ENCODE results near the gene C2orf42.
"Not testable (repeated sequence)": the region's sequence is repeated elsewhere in the genome, so short reads cannot be mapped to it uniquely, and the experiment has no call there.

Gene C2orf42

GRCh38 chr2:70169654-70170245 is 21.1 kb downstream of the C2orf42 start:
- not testable (repeated sequence) for DNase-seq (ENCODE audit: low read depth)

- DNase-seq (ENCODE audit: low read depth): no peak
Measured at GRCh38 chr2:70161069-70161534, 29.7 kb downstream of the C2orf42 start.

- no peak for DNase-seq (ENCODE audit: low read depth)
Measured at GRCh38 chr2:70160545-70160944, 30.3 kb downstream of the C2orf42 start.

- not testable (repeated sequence) for DNase-seq (ENCODE audit: low read depth)
Measured at GRCh38 chr2:70149130-70149686, 41.6 kb downstream of the C2orf42 start.

GRCh38 chr2:70148211-70148760 is 42.5 kb downstream of the C2orf42 start:
- DNase-seq (ENCODE audit: low read depth): not testable (repeated sequence)

GRCh38 chr2:70145851-70146739 is 44.7 kb downstream of the C2orf42 start:
- no peak for DNase-seq (ENCODE audit: low read depth)

- DNase-seq (ENCODE audit: low read depth): no peak
Measured at GRCh38 chr2:70145144-70145490, 45.7 kb downstream of the C2orf42 start.

GRCh38 chr2:70144443-70145143 is 46.2 kb downstream of the C2orf42 start:
- no peak for DNase-seq (ENCODE audit: low read depth)

- DNase-seq (ENCODE audit: low read depth): no peak
Measured at GRCh38 chr2:70143314-70144150, 47.3 kb downstream of the C2orf42 start.

- DNase-seq (ENCODE audit: low read depth): peak; percentile 100
Measured at GRCh38 chr2:70142590-70143313, 48.1 kb downstream of the C2orf42 start.

- peak; percentile 62 for DNase-seq (ENCODE audit: low read depth)
Measured at GRCh38 chr2:70141902-70142589, 48.8 kb downstream of the C2orf42 start.

- no peak for DNase-seq (ENCODE audit: low read depth)
Measured at GRCh38 chr2:70141212-70141901, 49.5 kb downstream of the C2orf42 start.

- DNase-seq (ENCODE audit: low read depth): no peak
Measured at GRCh38 chr2:70140791-70141211, 50.0 kb downstream of the C2orf42 start.

GRCh38 chr2:70134323-70134983 is 56.4 kb downstream of the C2orf42 start:
- DNase-seq (ENCODE audit: low read depth): not testable (repeated sequence)

- DNase-seq (ENCODE audit: low read depth): no peak
Measured at GRCh38 chr2:70133491-70134322, 57.1 kb downstream of the C2orf42 start.

GRCh38 chr2:70133127-70133452 is 57.7 kb downstream of the C2orf42 start:
- DNase-seq (ENCODE audit: low read depth): no peak

- DNase-seq (ENCODE audit: low read depth): no peak
Measured at GRCh38 chr2:70132244-70133126, 58.3 kb downstream of the C2orf42 start.
